Stimulated activated CD8-positive, alpha-beta memory T cell treated with anti-CD3 and anti-CD28 coated beads, Interleukin-4, amount 100 ng/mL, for 24 hours (primary cell): ENCODE data around the gene TP53I11.

Experiments
- DNase-seq: peaks from one replicate; pipeline ENCODE4 v3.0.0-alpha.2; 2020; ENCODE audit warnings: low read depth

The TP53I11 gene

DNA sequence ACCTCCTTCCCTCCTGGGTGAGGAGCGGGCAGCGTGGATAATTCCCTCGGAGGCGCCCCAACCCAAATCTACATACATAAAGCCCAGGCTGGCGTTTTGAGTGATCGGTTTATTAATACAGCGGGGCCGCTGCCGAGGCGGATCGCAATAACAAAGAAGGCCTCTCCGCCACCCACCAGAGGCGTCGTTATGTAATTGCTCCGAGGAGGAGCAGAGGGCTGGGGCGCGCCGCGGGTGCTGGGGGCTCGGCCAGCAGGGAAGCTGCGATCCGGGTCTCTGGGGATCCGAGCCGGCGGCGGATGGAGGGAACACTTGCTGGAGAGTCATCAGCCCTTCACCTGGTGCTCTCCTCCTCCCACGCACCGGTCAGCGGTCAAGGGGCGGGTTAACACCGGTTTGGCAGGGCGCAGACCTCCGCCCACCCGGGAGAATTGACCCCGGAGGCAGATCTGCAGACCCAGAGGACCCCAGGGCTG is 6.4 kb upstream of the TP53I11 start:
- no peak for DNase-seq

DNA sequence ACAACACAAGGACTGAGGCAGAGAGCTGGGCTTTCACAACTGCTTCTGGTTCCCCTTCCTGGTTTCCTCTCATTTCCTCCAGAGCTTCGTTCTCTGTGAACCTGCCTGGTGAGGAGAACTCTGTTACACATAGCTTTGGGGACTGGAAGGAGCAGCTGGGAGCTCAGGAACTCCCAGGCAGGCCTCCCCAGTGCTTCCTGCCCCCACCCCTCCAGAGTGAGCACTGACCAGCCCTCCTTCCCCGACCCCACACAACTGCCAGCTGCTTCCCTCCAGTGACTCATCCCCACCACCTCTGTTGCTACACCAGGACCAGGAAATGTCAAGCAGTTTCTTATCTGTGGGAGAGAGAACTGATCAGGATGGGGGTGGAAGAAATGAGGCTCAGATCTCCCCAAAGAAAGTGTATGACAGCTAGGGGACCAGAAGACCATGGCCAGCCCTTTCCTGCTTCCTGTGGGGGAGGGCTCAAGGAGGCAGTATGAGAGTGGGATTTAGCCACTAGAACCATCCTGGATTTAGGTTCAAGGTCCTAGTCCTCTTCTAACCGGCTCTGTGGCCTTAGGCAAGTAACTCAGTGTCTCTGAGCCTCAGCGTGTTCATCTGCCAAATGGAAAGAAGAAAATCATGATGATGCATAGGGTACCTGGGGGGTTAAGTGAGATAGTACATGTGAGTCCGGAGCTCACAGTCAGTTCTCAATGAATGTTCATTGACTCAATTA is 4.5 kb upstream of the TP53I11 start:
- no peak for DNase-seq

GRCh38 chr11:44954051-44954906 is 3.6 kb upstream of the TP53I11 start:
- DNase-seq: no peak

DNA sequence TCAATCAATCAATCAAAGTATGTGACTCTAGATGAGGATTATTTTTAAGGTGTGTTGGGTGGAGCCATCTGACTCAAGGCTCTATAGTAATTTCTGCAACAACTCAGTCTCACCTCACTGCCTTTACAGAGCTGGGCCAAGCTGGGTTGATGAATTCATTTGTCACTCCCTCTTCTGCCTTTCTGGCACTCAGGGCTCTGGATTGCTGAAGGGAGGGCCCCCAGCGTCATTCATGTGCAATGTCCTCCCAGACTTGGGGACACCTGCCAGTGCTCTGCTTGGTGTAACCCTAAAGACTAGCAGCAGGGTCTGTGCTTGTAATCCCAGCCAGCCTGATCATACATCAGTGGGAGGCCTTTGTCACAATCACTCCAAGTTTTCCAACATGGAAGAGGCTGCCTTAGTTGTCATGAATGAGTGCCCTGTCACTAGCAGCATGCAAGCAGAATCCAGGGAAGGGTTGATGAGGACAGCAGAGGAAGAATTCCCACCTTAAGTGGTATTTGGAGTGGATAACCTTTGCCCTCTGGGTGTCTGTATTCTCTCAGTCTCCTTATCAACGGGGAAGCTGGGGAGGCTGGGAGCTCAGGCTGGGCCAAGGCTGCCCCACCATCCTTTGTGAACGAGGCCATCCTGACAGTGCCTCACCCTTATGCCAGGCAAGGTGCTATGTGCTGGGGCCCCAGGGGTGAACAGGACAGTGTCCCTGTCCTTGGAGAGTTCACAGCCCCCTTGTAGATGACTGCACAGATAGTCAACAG is 2.0 kb upstream of the TP53I11 start:
- DNase-seq: no peak

DNA sequence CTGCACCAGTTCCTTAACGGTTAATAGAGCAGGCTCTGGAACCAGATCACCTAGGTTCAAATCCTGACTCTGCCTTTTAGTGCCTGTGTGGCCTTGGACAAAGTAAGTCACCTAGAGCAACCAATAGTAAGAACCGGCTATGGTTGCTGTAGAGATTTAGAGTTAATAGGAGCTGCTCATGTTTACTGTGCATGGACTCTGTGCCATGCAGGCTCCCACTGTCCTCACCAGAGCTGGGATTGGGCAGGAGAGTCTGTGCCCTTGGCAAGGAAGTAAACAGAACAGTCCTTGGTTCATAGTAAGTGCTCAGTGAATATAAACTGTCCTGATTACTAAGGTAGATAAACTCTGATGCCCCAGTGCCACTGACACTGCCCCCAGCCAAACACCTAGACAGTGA is 1.4 kb upstream of the TP53I11 start:
- no peak for DNase-seq

DNA sequence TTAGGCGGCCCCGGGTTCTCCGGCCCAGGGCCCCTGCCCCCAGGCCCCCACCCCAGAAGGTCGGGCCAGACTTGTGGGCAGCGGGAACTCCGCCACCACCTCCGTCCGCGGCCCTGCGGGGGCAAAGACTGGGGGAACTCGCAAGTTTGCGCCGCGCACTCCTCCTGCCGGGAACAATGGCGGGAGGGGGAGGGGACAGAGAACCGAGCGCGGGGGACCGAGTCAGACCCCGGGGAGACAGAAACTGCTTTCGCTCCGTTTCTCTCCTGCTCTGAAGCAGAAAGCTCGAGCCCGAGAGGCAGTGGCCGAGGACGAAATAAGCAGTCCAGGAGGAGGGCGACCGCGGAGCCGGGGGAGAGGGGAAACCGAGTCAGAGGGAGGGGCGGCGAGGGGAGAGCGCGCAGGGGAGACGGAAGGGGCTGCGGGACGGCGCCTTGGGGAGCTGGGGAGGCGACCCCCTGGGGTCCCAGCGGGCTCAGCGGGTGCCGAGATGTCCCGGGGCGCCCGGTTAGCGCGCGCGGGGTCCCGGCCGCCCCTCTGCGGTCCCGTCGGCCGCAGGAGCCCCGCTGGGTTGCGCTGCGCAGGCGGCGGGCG is 555 bp downstream of the TP53I11 start:
- no peak for DNase-seq

DNA sequence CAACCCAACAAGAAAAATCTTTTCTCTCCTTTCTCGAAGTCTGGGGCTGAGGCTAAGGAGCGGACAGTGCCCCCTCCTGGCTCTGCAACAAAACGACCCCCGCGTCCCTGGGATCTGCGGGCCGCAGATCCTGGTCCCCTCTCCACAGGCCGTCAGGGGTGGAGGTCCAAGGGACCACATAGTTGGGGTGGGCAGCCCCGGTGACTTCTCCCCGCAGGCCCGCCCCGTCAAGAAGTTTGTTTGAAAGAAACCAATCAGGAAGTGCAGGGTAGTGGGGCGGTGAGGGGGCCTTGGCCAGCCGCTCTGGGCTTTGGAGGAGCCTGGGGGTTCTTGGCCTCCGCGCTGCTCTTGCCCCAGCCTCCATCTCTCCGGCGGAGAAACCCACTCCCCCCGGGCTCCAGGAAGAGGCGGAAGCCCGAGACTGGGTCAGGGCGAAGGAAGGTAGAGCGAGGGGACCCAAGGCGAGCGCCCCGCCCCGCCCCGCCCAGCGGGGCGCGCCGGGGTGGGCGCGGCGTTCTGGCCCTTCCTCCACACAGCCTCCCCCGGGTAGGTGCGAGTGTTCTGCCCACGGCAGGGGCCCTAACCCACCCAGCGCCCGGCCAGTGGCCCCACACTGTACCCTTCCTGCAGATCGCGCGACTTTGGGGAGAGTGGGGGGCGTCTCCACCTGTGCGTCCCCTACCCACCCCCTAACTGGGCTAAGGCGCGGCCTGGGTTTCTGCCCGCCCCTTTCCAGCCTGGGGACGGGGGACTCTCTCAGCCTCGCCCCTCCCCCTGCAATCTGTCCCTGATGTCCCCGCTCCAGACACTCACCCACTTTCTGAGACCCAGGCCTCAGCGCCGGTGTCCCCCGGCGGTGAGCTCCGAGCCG is 1.3 kb downstream of the TP53I11 start:
- peak; percentile 10 for DNase-seq

- no peak for DNase-seq
Measured at GRCh38 chr11:44948155-44948554, 2.5 kb downstream of the TP53I11 start.

DNA sequence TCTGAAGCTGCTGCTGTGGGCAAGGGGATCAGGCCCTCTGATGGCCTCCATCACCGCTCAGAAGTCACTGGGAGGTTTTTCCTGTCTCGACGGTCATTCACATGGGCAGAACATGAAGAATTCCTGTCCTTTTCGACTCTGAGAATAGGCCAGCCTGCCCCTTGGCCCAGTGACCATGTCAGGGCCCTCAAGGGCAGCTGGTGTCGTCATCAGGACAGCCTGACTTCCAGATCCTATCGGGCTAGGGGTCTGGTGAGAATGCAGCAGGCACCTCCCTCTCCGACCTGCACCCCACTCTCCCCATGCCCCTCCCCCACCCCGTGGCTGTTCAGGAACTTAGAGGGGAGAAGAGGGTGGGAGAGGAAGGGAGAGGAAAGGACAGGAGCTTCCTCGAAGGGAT is 3.6 kb downstream of the TP53I11 start:
- DNase-seq: no peak

DNA sequence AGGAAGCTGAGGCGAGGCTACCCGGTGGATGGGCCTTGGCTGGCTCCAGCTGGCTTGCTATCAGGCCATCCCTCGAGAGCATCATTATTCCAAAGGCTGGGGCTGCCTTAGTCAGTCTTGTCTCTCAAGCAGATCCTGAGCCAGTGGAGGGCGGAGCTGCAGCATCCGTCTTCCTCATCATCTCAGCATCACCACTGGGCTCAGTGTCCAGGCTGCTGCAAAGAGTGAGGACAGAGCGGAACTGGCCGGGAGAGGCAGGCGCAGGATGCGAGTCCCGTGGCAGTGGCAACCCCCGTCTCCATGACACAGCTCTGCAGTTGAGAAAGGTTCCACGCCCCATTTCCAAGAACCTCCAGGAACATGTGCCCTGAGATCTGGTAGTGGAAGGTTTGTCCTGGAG is 4.4 kb downstream of the TP53I11 start:
- DNase-seq: no peak

DNA sequence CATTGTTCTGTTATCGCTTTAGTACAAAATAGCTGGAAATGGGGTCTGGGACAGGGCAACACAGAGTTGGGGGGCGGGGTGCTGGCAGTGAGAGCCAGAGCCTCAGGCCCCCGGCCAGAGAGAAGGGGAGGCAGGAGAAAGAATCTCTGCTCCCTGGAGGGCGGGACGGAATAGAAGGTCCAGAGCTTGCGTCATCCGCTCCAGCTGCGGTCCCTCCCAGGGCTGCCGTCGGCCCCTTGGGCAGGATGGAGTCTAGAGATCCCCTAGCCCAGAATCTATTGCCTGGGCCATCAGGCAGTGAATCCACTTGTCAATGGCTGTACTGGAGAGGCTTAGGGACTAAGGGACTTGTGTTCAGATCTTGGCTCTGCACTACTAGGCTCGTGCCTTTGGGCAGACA is 5.0 kb downstream of the TP53I11 start:
- no peak for DNase-seq

DNA sequence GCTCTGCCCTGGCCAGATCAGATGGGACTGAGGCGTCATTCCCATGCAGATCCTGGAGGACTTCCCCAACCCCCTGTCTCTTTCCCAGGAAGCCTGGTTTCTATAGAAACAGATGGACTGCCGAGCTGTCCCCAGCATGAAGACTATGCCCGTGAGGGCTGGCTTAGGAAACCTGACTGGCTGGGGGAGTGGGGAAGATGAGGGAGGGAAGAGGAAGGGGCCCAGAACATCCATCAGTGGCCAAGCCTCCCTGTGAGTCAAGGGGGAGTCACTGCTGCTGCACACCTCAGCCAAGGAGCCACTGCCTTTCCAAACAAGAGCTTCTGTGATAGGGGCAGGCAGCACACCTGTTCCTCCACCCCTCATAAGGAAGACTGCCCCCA is 5.8 kb downstream of the TP53I11 start:
- DNase-seq: no peak

- DNase-seq: no peak
Measured at GRCh38 chr11:44944181-44944852, 6.4 kb downstream of the TP53I11 start.

DNA sequence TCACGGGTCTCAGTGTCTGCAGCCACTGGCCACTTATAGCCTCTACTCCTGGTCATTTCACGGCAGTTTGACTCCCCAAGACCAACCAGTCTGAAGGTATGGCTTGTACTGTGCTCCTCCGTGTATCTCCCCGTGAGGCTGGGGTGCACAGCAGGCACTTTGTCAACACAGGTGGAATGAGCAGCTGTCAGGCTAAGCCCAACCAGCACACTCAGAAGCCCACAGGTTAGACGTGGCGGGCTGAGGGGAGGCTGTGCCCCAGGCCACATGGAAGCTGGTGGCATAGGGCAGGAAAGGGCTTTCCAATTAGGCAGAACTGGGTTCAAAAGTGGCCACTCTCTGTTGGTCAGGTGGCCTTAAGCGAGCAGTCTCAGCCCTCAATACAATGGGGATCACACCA is 7.0 kb downstream of the TP53I11 start:
- DNase-seq: no peak

- peak; percentile 11 for DNase-seq
Measured at GRCh38 chr11:44943118-44943517, 7.6 kb downstream of the TP53I11 start.

GRCh38 chr11:44942029-44942955 is 8.4 kb downstream of the TP53I11 start:
- no peak for DNase-seq

- DNase-seq: no peak
Measured at GRCh38 chr11:44941259-44942021, 9.2 kb downstream of the TP53I11 start.

- no peak for DNase-seq
Measured at GRCh38 chr11:44940835-44941234, 9.8 kb downstream of the TP53I11 start.

DNA sequence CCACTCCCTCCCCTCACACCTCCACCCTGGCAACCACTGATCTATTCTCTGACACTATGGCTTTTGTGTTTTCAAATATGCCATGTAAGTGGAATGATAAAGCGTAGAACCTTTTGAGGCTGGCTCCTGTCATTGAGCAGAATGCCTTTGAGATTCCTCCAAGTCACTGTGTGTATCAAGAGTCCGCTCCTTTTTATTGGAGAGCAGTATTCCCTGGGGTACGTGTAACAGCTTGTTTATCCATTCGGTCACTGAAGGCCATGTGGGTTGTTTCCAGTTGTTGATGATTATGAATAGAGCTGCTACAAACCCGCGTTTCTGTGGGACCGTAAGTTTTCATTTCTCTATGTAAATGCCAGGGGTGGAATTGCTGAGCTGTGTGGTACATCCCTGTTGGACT is 10.3 kb downstream of the TP53I11 start:
- no peak for DNase-seq
